ENCODE data around the gene NRN1. TPM values are rescaled to one million over a fixed set of nuclear protein-coding genes. Genes with fewer than 3 reads are reported as not detected.

NRN1 gene
- polyA plus RNA-seq, 1 donor (not counting 4 experiments of a cell fraction or from before 2014, with no cell fraction given) = 5.7 TPM

- no peak for DNase-seq (ENCODE audit: low read depth, low spot score)
These were observed 12.3 kb downstream of the NRN1 start for GRCh38 chr6:5994234-5994998.

GRCh38 chr6:5992551-5993225 is 14.0 kb downstream of the NRN1 start:
- dilution Hi-C loops (cut with MboI; ENCODE audit: extremely low pct_ligation_motif_present, low sequenced_read_pairs) = no loop called here
- TF ChIP-seq CTCF (optimal IDR thresholded peaks at IDR 0.05 in 1 of 3, IDR thresholded peaks at IDR 0.05 in 1 of 3, conservative IDR thresholded peaks at IDR 0.05 in 1 of 3; ENCODE audit: extremely low read depth in 1 of 3, insufficient read depth in 2 of 3, low read length in 3 of 3) = no peak
- TF ChIP-seq EZH2 (IDR thresholded peaks at IDR 0.05; ENCODE audit: low read length) = no peak
- no peak for FAIRE-seq

More at GRCh38 chr6:5994234-5994998, 12.3 kb downstream of the NRN1 start:
- Histone ChIP-seq H3K4me1 (ENCODE audit: control insufficient read depth, extremely low read depth, insufficient read depth, low read length) (peaks cover 3% of the 10 kb centered on the region), H4K20me1 (ENCODE audit: control insufficient read depth, extremely low read depth, insufficient read depth, low read length) (no peaks in the 10 kb centered on the region), H3K9me1 (ENCODE audit: control insufficient read depth, extremely low read depth, insufficient read depth, low read length) (no peaks in the 10 kb centered on the region), H3K9me3 (ENCODE audit: control insufficient read depth, low read depth, low read length) (no peaks in the 10 kb centered on the region), H3K4me3 (ENCODE audit: control insufficient read depth in 2 of 3, extremely low read depth in 1 of 3, insufficient read depth in 2 of 3, low read depth in 1 of 3, low read length in 3 of 3) (no peak overlapping the region), H3K36me3 (ENCODE audit: control insufficient read depth in 2 of 2, extremely low read depth in 1 of 2, insufficient read depth in 2 of 2, low read length in 2 of 2) (no peaks in the 10 kb centered on the region), H3K4me2 (ENCODE audit: control insufficient read depth, extremely low read depth, insufficient read depth, low read depth, low read length) (no peak overlapping the region), H3K27ac (ENCODE audit: control insufficient read depth, insufficient read depth, low read length) (no peak overlapping the region), H2AFZ (ENCODE audit: control insufficient read depth, low read length) (no peak overlapping the region), H3K9ac (ENCODE audit: control insufficient read depth, extremely low read depth, insufficient read depth, low read length) (no peak overlapping the region), H3K27me3 (ENCODE audit: control insufficient read depth, extremely low read depth, insufficient read depth, low read length) (peaks cover 70% of the 10 kb centered on the region), H3K79me2 (ENCODE audit: control insufficient read depth, insufficient read depth, low read length) (no peaks in the 10 kb centered on the region)
- FAIRE-seq = no peak
- TF ChIP-seq CTCF (optimal IDR thresholded peaks at IDR 0.05 in 1 of 3, IDR thresholded peaks at IDR 0.05 in 1 of 3, conservative IDR thresholded peaks at IDR 0.05 in 1 of 3; ENCODE audit: extremely low read depth in 1 of 3, insufficient read depth in 2 of 3, low read length in 3 of 3) = no peak
- TF ChIP-seq EZH2 (IDR thresholded peaks at IDR 0.05; ENCODE audit: low read length) = no peak
- dilution Hi-C loops (cut with MboI; ENCODE audit: extremely low pct_ligation_motif_present, low sequenced_read_pairs) = no loop called here

More at GRCh38 chr6:5992551-5993225, 14.0 kb downstream of the NRN1 start:
- Histone ChIP-seq H4K20me1 (ENCODE audit: control insufficient read depth, extremely low read depth, insufficient read depth, low read length) (no peaks in the 10 kb centered on the region), H3K27me3 (ENCODE audit: control insufficient read depth, extremely low read depth, insufficient read depth, low read length) (peaks cover 54% of the 10 kb centered on the region), H3K4me1 (ENCODE audit: control insufficient read depth, extremely low read depth, insufficient read depth, low read length) (no peaks in the 10 kb centered on the region), H2AFZ (ENCODE audit: control insufficient read depth, low read length) (no peak overlapping the region), H3K4me3 (ENCODE audit: control insufficient read depth in 2 of 3, extremely low read depth in 1 of 3, insufficient read depth in 2 of 3, low read depth in 1 of 3, low read length in 3 of 3) (no peak overlapping the region), H3K79me2 (ENCODE audit: control insufficient read depth, insufficient read depth, low read length) (no peaks in the 10 kb centered on the region), H3K27ac (ENCODE audit: control insufficient read depth, insufficient read depth, low read length) (no peak overlapping the region), H3K9me1 (ENCODE audit: control insufficient read depth, extremely low read depth, insufficient read depth, low read length) (no peaks in the 10 kb centered on the region), H3K9ac (ENCODE audit: control insufficient read depth, extremely low read depth, insufficient read depth, low read length) (no peak overlapping the region), H3K4me2 (ENCODE audit: control insufficient read depth, extremely low read depth, insufficient read depth, low read depth, low read length) (no peak overlapping the region), H3K9me3 (ENCODE audit: control insufficient read depth, low read depth, low read length) (no peaks in the 10 kb centered on the region), H3K36me3 (ENCODE audit: control insufficient read depth in 2 of 2, extremely low read depth in 1 of 2, insufficient read depth in 2 of 2, low read length in 2 of 2) (no peaks in the 10 kb centered on the region)
- no peak for DNase-seq (ENCODE audit: low read depth, low spot score)
